Prostate gland (tissue), 2 donors: ENCODE measurements around the gene PROM2.

Experiments used
- POLR2A ChIP-seq: fragments of 450-650 bp; IDR thresholded peaks from one replicate; pipeline ENCODE4 v1.6.1; 2016; ENCODE audit warnings: antibody characterized with exemption, mild to moderate bottlenecking
- POLR2AphosphoS5 ChIP-seq: sonication (generic); formaldehyde crosslinking; IDR thresholded peaks from one replicate; pipeline ENCODE4 v1.6.1; 2017; ENCODE audit warnings: antibody characterized with exemption
- TF ChIP-seq, protein P1 (sequence below), 4 experiments: fragments of 200-600 bp in 2 of 4; fragments of 450-650 bp in 2 of 4; sonication (generic) in 2 of 4; IDR thresholded peaks; 1 replicate in 3 of 4; 2 replicates in 1 of 4; pipeline ENCODE4 v1.5.1; 2016 to 2019; ENCODE audit warnings: antibody characterized with exemption in 4 of 4, mild to moderate bottlenecking in 2 of 4, moderate library complexity in 2 of 4

DNA sequence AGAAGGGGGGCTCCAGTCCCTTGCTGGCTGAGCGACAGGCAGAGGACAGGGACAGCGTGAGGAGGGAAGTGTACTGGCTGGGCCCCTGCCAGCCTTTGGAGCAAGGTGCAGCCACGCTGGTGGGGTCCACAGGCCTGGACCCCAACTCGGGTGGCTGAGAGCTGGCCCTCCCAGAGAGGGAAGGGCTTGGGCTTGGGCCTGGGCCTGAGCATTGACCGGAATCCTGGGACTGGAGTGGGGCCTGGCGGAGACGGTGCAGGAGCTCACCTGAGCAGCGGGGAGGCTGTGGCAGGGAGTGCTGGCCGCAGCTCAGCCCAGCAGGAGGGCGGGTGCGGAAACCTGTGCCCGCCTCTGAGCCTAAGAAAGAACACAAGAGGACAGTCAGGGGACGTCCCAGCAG, 50.8 kb downstream of the PROM2 start:
- TF ChIP-seq POLR2A = no peak
- TF ChIP-seq, protein P1, sequence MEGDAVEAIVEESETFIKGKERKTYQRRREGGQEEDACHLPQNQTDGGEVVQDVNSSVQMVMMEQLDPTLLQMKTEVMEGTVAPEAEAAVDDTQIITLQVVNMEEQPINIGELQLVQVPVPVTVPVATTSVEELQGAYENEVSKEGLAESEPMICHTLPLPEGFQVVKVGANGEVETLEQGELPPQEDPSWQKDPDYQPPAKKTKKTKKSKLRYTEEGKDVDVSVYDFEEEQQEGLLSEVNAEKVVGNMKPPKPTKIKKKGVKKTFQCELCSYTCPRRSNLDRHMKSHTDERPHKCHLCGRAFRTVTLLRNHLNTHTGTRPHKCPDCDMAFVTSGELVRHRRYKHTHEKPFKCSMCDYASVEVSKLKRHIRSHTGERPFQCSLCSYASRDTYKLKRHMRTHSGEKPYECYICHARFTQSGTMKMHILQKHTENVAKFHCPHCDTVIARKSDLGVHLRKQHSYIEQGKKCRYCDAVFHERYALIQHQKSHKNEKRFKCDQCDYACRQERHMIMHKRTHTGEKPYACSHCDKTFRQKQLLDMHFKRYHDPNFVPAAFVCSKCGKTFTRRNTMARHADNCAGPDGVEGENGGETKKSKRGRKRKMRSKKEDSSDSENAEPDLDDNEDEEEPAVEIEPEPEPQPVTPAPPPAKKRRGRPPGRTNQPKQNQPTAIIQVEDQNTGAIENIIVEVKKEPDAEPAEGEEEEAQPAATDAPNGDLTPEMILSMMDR (IDR thresholded peaks at IDR 0.05) = no peak
- TF ChIP-seq POLR2AphosphoS5 = no peak
